ENCODE results near the gene ADARB1.
A peak's percentile ranks its signal among the peaks of the same experiment; 100 is the strongest.

ADARB1 gene

GRCh38 chr21:45097827-45098387, 23.5 kb downstream of the ADARB1 start:
- Histone ChIP-seq H3K27ac (ENCODE audit: low read depth, low read length, poor library complexity, severe bottlenecking) (no peak overlapping the region), H3K9me2 (ENCODE audit: low read depth, low read length) (no peaks in the 10 kb centered on the region), H3K4me1 (ENCODE audit: insufficient read depth, low read length, severe bottlenecking) (no peaks in the 10 kb centered on the region), H3K4me2 (ENCODE audit: low read length) (no peak overlapping the region), H3K79me2 (ENCODE audit: insufficient read depth, low read length) (no peaks in the 10 kb centered on the region), H3K4me3 (ENCODE audit: low read depth, low read length, poor library complexity, severe bottlenecking) (no peak overlapping the region), H3F3A (ENCODE audit: insufficient read depth, low read length) (no peaks in the 10 kb centered on the region), H3K27me3 (ENCODE audit: insufficient read depth, low read length) (no peaks in the 10 kb centered on the region), H3K9ac (ENCODE audit: low read length) (no peak overlapping the region), H3K36me3 (ENCODE audit: insufficient read depth, low read length) (no peaks in the 10 kb centered on the region), H2AFZ (ENCODE audit: low read length) (no peak overlapping the region), H4K20me1 (ENCODE audit: insufficient read depth, low read length) (no peaks in the 10 kb centered on the region), H3K9me3 (ENCODE audit: low read length) (no peaks in the 10 kb centered on the region)
- no peak for TF ChIP-seq EZH2 (IDR thresholded peaks at IDR 0.05; ENCODE audit: borderline replicate concordance, low read length)
- TF ChIP-seq, protein P1, sequence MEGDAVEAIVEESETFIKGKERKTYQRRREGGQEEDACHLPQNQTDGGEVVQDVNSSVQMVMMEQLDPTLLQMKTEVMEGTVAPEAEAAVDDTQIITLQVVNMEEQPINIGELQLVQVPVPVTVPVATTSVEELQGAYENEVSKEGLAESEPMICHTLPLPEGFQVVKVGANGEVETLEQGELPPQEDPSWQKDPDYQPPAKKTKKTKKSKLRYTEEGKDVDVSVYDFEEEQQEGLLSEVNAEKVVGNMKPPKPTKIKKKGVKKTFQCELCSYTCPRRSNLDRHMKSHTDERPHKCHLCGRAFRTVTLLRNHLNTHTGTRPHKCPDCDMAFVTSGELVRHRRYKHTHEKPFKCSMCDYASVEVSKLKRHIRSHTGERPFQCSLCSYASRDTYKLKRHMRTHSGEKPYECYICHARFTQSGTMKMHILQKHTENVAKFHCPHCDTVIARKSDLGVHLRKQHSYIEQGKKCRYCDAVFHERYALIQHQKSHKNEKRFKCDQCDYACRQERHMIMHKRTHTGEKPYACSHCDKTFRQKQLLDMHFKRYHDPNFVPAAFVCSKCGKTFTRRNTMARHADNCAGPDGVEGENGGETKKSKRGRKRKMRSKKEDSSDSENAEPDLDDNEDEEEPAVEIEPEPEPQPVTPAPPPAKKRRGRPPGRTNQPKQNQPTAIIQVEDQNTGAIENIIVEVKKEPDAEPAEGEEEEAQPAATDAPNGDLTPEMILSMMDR (IDR thresholded peaks at IDR 0.05; ENCODE audit: low read length): no peak

DNA sequence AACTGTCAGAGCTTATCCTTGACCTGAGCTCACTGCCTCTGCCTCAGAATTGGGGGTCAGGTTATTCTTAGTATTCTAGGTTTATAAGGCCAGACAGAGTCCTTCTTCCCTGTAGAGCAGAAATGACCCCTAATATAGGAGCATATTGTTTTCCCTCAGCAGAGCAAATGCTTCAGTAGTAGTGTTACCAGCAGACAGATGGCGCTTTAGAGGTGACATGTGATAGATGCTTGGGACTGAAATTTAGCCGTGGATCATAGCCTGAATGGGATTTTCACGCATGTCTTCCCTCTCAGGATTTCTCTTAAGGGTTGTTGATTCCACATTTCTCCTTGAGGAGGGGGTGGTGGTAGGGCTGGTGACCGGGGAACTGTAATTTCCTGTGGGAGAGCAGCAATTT, 24.5 kb downstream of the ADARB1 start:
- H3K27me3 ChIP-seq (ENCODE audit: insufficient read depth, low read length): no peaks in the 10 kb centered on the region
- no peaks in the 10 kb centered on the region for H3K9me3 ChIP-seq (ENCODE audit: low read length)
- H3K4me1 ChIP-seq (ENCODE audit: insufficient read depth, low read length, severe bottlenecking): no peaks in the 10 kb centered on the region
- H3K4me3 ChIP-seq (ENCODE audit: low read depth, low read length, poor library complexity, severe bottlenecking): no peak overlapping the region
- no peak overlapping the region for H3K4me2 ChIP-seq (ENCODE audit: low read length)
- no peaks in the 10 kb centered on the region for H3K36me3 ChIP-seq (ENCODE audit: insufficient read depth, low read length)
- no peak overlapping the region for H2AFZ ChIP-seq (ENCODE audit: low read length)
- H4K20me1 ChIP-seq (ENCODE audit: insufficient read depth, low read length): no peaks in the 10 kb centered on the region
- TF ChIP-seq, protein P1 (IDR thresholded peaks at IDR 0.05; ENCODE audit: low read length): peak; percentile 66
- no peak for TF ChIP-seq EZH2 (IDR thresholded peaks at IDR 0.05; ENCODE audit: borderline replicate concordance, low read length)
- H3F3A ChIP-seq (ENCODE audit: insufficient read depth, low read length): no peaks in the 10 kb centered on the region
- H3K79me2 ChIP-seq (ENCODE audit: insufficient read depth, low read length): no peaks in the 10 kb centered on the region
- no peaks in the 10 kb centered on the region for H3K9me2 ChIP-seq (ENCODE audit: low read depth, low read length)
- H3K27ac ChIP-seq (ENCODE audit: low read depth, low read length, poor library complexity, severe bottlenecking): no peak overlapping the region
- H3K9ac ChIP-seq (ENCODE audit: low read length): no peak overlapping the region

DNA sequence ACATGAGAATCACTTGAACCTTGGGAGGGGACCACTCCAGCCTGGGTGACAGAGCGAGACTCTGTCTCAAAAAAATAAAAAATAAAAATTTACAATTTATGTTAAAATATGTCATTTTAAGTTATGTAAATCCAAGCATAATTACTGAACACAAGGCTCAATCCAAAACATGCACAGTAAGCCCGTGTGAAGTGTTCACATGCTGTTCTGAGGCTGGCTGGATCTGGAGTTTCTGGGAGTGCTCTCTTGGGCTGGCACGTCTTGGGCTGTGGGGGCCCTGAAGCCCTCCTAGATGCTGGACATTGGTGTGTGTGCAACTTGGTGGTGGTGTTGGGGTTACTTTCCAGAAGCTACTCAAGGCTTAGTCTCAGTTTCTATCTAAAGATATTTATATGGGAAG, 25.2 kb downstream of the ADARB1 start:
- no peak overlapping the region for H3K27ac ChIP-seq (ENCODE audit: low read depth, low read length, poor library complexity, severe bottlenecking)
- no peaks in the 10 kb centered on the region for H3K79me2 ChIP-seq (ENCODE audit: insufficient read depth, low read length)

More for the DNA sequence above, 25.2 kb downstream of the ADARB1 start:
- Histone ChIP-seq H3K4me2 (ENCODE audit: low read length) (no peak overlapping the region), H3K4me1 (ENCODE audit: insufficient read depth, low read length, severe bottlenecking) (no peaks in the 10 kb centered on the region), H3F3A (ENCODE audit: insufficient read depth, low read length) (no peaks in the 10 kb centered on the region), H3K27me3 (ENCODE audit: insufficient read depth, low read length) (no peaks in the 10 kb centered on the region), H3K9me2 (ENCODE audit: low read depth, low read length) (no peaks in the 10 kb centered on the region), H3K36me3 (ENCODE audit: insufficient read depth, low read length) (no peaks in the 10 kb centered on the region), H2AFZ (ENCODE audit: low read length) (no peak overlapping the region), H3K9ac (ENCODE audit: low read length) (no peak overlapping the region), H4K20me1 (ENCODE audit: insufficient read depth, low read length) (no peaks in the 10 kb centered on the region), H3K4me3 (ENCODE audit: low read depth, low read length, poor library complexity, severe bottlenecking) (no peak overlapping the region), H3K9me3 (ENCODE audit: low read length) (no peaks in the 10 kb centered on the region)
- TF ChIP-seq EZH2 (IDR thresholded peaks at IDR 0.05; ENCODE audit: borderline replicate concordance, low read length): no peak
- TF ChIP-seq, protein P1 (IDR thresholded peaks at IDR 0.05; ENCODE audit: low read length): no peak

All from OCI-LY1 (cell line).